ENCODE measurements around the gene PDLIM4.

- no peak for TF ChIP-seq EZH2phosphoT487 (IDR thresholded peaks at IDR 0.05; ENCODE audit: insufficient read depth, low read depth)
- no peak for TF ChIP-seq EZH2 (IDR thresholded peaks at IDR 0.05; ENCODE audit: insufficient read depth, poor library complexity, severe bottlenecking)
Observed at GRCh38 chr5:132308701-132309100, 51.2 kb downstream of the PDLIM4 start.

All from GM23248 (cell line).